ENCODE measurements around the gene SPECC1L.
A peak's percentile ranks its signal among the peaks of the same experiment; 100 is the strongest.

Gene SPECC1L

GRCh38 chr22:24433828-24434470, 163.3 kb downstream of the SPECC1L start:
- Histone ChIP-seq H3K4me3 (ENCODE audit: low read depth in 1 of 2, low read length in 2 of 2) (peak overlapping the region in 1 of 2 experiments; percentile 1; a peak in 1 of 4 replicates), H3K79me2 (ENCODE audit: insufficient read depth, low read length) (peaks cover 46% of the 10 kb centered on the region), H3K9ac (ENCODE audit: low read depth, low read length) (peak overlapping the region; percentile 40), H3K27me3 (ENCODE audit: insufficient read depth, low read length, poor library complexity) (no peaks in the 10 kb centered on the region), H3K27ac (ENCODE audit: low read length) (peak overlapping the region; percentile 95), H3K9me3 (ENCODE audit: insufficient read depth, low read length, severe bottlenecking) (no peaks in the 10 kb centered on the region), H3K4me2 (ENCODE audit: insufficient read depth, low read length) (peak overlapping the region; percentile 41), H3K4me1 (ENCODE audit: insufficient read depth, low read length) (peaks cover 99% of the 10 kb centered on the region), H4K20me1 (ENCODE audit: insufficient read depth, low read length) (peaks cover 4% of the 10 kb centered on the region; the same call in 1 of the 2 replicates), H2AFZ (ENCODE audit: low read depth, low read length) (no peak overlapping the region), H3K36me3 (ENCODE audit: insufficient read depth, low read length) (peaks cover 16% of the 10 kb centered on the region)
- ATAC-seq (ENCODE audit: insufficient read depth, low read depth) (peak; percentile 6), DNase-seq (no peak)
- TF ChIP-seq EZH2 (IDR thresholded peaks at IDR 0.05; ENCODE audit: borderline replicate concordance, low read depth, low read length, severe bottlenecking) (no peak), CTCF (IDR thresholded peaks at IDR 0.05; ENCODE audit: borderline replicate concordance, extremely low read depth, low read length, poor library complexity, severe bottlenecking) (no peak)

DNA sequence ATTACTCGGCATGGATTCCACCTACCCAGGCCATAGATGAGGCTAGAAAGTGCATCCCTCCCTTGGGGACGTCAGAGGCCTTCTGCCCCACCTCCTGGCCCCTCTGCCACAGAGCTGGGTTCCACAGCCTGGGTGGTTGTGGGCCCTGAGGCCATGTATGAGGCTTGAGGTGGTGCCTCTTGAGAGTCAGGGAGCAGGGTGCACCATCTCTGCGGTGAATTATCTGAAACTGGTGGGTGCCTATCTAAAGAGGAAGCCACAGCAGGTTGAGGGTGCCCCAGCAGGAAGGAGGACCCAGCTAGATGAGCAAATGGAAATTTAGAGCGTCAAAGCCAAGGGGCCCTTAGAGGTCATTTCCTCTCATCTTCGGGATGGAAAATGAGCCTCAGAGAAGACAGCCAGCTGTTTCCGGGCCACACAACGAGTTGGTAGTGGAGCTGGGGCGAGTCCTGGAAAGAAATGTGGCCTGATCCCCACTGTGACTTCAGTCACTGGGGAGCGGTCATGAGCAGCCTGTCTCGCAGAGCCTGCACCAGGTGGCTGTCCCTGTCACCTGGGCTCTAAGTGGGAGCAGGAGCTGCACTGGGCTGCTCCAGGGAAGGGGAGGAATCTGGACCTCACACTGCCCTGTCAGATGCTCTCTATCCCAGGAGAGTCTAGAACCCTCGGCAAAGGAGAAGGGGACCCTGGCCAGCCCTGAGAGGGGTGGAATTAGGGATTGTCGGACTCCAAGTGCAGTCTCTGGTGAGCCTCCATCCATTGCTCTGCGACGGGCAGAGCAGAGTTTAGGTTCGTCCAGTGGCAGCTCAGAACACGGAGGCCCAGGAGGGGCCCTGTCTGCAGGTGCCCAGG, 164.1 kb downstream of the SPECC1L start:
- Histone ChIP-seq H2AFZ (ENCODE audit: low read depth, low read length) (no peak overlapping the region), H3K4me2 (ENCODE audit: insufficient read depth, low read length) (peak overlapping the region; percentile 41), H3K36me3 (ENCODE audit: insufficient read depth, low read length) (peaks cover 20% of the 10 kb centered on the region), H4K20me1 (ENCODE audit: insufficient read depth, low read length) (peaks cover 4% of the 10 kb centered on the region; the same call in 1 of the 2 replicates), H3K9ac (ENCODE audit: low read depth, low read length) (peak overlapping the region; percentile 40), H3K79me2 (ENCODE audit: insufficient read depth, low read length) (peaks cover 40% of the 10 kb centered on the region), H3K4me1 (ENCODE audit: insufficient read depth, low read length) (peaks cover 94% of the 10 kb centered on the region), H3K4me3 (ENCODE audit: low read depth in 1 of 2, low read length in 2 of 2) (no peak overlapping the region; a peak in 1 of 4 replicates), H3K27ac (ENCODE audit: low read length) (peak overlapping the region; percentile 95), H3K9me3 (ENCODE audit: insufficient read depth, low read length, severe bottlenecking) (no peaks in the 10 kb centered on the region), H3K27me3 (ENCODE audit: insufficient read depth, low read length, poor library complexity) (no peaks in the 10 kb centered on the region)
- DNase-seq (peak; percentile 88), ATAC-seq (ENCODE audit: insufficient read depth, low read depth) (peak; percentile 88)
- no peak for TF ChIP-seq CTCF (IDR thresholded peaks at IDR 0.05; ENCODE audit: borderline replicate concordance, extremely low read depth, low read length, poor library complexity, severe bottlenecking)
- TF ChIP-seq EZH2 (IDR thresholded peaks at IDR 0.05; ENCODE audit: borderline replicate concordance, low read depth, low read length, severe bottlenecking): no peak

DNA sequence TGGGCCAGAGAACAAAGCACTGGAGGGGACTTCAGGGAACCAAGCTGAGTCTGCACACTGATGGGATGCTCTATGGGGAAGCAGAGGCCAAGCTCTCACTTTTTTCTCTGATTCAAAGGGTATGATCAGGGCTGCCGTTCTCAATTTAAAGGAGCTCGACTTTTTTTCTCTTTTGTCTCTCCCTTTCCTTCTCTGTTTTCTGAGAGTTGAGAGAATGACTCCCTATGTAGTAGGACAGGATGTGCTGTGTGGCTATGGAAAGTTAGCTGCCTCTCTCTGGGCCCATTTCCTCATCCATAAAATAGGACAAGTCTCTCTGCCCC, 164.7 kb downstream of the SPECC1L start:
- Histone ChIP-seq H3K9me3 (ENCODE audit: insufficient read depth, low read length, severe bottlenecking) (no peaks in the 10 kb centered on the region), H3K27ac (ENCODE audit: low read length) (peak overlapping the region; percentile 95), H3K36me3 (ENCODE audit: insufficient read depth, low read length) (peaks cover 20% of the 10 kb centered on the region), H3K4me3 (ENCODE audit: low read depth in 1 of 2, low read length in 2 of 2) (no peak overlapping the region), H2AFZ (ENCODE audit: low read depth, low read length) (no peak overlapping the region), H3K9ac (ENCODE audit: low read depth, low read length) (peak overlapping the region; percentile 27), H3K79me2 (ENCODE audit: insufficient read depth, low read length) (peaks cover 36% of the 10 kb centered on the region), H3K4me2 (ENCODE audit: insufficient read depth, low read length) (peak overlapping the region; percentile 29; the same call in 1 of the 2 replicates), H3K27me3 (ENCODE audit: insufficient read depth, low read length, poor library complexity) (no peaks in the 10 kb centered on the region), H4K20me1 (ENCODE audit: insufficient read depth, low read length) (peaks cover 4% of the 10 kb centered on the region; the same call in 1 of the 2 replicates), H3K4me1 (ENCODE audit: insufficient read depth, low read length) (peaks cover 88% of the 10 kb centered on the region)
- DNase-seq (no peak), ATAC-seq (ENCODE audit: insufficient read depth, low read depth) (no peak)
- no peak for TF ChIP-seq EZH2 (IDR thresholded peaks at IDR 0.05; ENCODE audit: borderline replicate concordance, low read depth, low read length, severe bottlenecking)
- TF ChIP-seq CTCF (IDR thresholded peaks at IDR 0.05; ENCODE audit: borderline replicate concordance, extremely low read depth, low read length, poor library complexity, severe bottlenecking): no peak
